AML-193 (cell line): ENCODE measurements around the gene GMPPA.

ENCODE experiments used
- DNase-seq, 2 experiments: peaks; one replicate each; lab custom pipeline; 2025; lab: John Stamatoyannopoulos, UW

Gene GMPPA

DNA sequence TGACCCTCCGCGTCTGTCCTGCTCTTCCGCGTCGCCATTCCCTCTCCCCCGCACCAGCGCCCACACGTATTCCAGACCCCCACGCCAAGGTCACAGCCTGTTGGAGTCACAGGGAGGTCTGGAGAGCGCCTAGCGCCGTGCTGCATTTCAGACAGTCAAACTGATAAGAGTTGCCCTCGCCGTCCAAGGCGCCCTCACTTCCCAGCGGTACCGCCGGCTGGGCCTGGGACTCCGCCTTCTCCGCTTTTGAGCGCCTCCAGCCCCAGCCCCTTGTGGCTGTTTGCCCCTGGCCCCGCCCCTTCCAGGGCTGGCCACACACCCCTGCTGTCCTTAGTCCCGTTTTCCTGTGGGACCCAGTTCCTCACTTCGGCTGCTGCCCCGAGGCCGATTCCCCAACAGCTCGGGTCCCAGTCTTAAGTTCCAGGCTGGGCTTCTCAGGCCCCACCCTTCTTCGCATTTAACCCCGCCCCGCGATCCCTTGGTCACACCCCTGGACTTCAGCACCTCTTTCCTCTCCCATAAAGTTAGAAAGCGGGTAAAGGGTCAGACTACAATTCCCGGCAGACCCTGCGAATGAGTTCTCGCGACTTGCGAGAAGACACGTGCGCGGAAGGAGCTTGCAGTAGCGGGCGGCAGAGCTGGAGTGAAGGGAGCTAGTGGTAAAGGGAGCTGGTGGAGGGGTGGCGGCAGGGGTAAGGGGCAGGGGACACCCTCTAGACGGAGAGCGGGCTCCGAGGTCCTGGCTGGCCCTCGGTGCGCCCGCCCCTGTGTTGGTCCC is at the start of gene GMPPA:
Gene GMPPA (plus strand): TSS at position 612 of the 778 bp plus-strand sequence. CDS start 1,085 bp downstream, outside the sequence.
- peak; percentile 97 to 98 for DNase-seq

DNA sequence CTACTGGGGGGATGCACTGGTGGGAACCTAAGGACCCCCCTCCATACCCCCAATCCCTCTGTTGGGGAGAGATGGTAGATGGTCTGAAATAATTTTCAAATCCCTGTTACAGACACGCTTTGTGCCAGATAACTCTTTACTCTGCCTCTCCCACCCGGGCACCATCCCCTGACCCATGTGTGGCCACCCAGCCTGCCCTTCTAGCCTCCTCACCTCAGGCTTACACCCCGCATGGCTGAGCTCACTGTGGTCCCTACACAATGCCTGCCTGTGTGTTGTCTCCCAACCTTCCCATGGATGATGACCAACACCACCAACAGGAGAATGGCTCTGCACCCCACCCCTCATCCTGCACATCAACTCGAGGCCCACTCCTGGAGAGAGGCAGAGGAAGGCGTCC is 49.1 kb upstream of the GMPPA start:
- DNase-seq, result no peak

DNA sequence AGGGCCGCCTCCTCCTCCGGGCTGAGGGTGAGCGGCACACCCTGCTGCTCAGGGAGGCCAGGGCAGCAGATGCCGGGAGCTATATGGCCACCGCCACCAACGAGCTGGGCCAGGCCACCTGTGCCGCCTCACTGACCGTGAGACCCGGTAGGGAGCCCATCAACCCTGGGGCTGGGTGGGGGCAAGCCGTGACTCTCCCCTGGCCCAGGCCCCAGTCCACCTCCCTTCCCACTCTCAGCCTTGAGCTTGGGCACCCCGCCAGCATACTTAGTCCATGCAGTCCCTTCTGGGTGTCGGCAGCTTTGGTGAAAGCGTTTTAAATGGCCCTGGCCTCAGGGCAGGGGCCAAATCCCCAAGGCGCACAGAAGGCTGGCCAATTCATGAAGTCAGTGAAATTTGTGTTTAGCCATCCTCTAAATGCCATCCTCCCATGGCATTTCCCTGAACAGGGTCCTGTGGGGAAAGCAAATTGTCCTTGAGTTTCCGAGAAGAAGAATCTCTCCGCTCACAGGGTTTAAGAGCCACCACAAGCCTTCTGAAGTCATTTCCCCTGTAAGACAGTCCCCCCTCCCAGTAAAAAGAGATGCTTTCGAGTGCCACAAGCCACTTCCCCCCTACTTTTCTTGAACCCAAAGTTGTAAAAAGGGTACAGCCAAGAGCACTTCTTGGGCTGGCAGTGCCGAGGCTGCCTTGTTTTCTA is 46.9 kb upstream of the GMPPA start:
- DNase-seq, result no peak

DNA sequence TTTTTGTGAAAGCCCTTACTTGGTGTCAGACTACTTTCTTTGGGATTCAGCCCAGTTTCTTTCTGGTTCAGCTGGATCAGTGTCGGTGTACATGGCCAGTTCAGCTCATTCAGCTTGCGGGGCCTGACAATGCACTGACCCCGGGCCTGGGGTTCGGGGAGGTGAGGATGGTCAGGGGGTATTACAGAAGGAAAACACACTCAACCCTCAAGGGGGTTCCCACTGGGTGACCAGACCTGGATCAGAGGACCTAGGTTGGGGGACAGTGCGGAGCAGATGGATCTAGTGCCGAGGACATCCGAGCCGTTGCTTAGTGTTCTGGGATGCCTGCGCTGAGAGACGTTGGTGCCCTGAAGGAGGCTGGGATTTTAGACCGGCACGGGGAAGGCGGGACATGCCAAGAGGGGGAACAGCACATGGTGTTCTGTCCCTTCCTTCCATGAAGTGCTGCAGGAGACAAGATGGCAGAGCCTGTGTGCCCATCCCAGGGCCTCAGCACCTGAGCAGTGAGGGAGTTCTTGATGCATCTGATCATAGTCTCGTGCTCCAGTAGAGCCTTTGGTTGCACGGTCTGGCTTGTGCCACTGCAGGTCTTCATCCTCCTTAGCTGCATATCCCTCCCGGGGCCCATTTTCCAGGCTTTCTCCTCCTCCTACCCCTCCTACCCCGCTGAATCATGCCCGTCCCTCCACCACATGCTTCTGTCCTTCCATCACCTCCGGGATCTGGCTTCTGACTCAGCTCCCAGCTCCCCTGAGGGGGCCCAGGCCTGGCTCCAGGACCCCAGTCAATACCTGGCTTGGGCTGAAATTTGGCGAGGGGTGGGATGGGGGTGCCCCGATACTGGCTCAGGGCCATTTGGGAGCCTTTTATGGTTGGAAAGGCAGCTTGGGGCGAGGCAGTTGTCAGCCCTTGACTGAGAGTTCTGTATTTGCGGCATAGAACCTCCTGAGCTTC is 46.1 kb upstream of the GMPPA start:
- no peak for DNase-seq

DNA sequence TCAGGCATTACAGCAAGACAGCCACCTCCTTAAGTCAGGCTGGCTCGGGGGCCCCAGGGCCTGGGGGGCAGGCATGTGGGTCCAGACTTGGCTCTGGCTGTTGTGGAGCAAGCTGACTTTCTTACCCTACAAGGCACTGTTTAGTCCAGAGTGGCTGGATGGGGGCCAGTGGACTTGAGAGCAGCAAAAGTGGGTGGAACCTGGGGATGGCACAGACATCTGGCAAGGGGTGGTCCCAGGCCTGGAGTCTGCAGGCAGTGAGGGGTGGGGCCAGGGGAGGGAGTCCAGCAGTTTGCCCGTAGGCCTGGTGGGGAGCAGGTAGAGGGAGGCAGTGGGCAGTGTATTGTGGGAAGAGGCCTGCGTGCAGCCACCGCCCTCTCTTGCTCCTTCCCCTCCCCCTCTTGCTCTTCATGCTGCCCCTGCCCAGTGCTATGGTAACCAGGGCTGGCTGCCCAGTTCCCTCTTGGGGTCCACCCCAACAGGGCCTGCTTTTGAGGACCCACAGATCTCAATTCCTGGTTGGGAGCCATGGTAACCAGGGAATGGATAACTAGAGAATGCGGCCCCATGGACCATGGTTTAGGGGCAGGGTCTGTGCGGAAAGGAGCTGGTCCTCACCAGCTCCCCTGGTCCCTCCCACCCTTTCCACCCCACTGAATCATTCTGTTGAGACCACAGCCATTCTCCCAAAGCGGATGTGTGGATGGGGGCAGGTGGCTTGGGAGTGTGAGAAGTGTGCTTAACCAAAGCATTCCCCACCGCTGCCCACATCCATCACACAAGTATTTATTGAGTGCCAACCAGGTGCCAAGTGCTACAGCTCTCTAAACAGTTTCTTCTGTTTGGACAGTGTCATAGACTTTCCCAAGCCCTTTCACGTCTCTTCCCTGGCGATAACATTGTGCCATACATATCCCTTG is 44.8 kb upstream of the GMPPA start:
- no peak for DNase-seq

DNA sequence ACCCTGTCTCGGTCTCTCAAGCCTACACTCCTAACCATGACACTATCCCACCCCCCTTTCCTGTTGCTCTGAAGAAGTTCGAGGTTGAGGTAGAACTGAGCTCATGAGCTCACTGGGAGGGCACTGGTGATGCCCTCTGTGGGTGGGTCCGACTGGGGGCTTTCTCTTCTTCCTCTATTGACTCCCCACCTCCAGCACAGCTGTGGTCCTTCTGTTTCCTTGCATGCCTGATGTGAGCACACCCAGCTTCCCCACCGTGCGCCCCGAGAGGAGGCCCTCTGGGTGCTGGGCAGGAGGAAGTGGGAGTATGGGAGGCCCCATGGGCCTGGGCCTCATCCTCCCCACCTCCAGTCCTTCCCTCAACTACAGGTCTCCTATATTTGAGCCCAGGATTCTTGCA is 43.1 kb upstream of the GMPPA start:
- no peak for DNase-seq

DNA sequence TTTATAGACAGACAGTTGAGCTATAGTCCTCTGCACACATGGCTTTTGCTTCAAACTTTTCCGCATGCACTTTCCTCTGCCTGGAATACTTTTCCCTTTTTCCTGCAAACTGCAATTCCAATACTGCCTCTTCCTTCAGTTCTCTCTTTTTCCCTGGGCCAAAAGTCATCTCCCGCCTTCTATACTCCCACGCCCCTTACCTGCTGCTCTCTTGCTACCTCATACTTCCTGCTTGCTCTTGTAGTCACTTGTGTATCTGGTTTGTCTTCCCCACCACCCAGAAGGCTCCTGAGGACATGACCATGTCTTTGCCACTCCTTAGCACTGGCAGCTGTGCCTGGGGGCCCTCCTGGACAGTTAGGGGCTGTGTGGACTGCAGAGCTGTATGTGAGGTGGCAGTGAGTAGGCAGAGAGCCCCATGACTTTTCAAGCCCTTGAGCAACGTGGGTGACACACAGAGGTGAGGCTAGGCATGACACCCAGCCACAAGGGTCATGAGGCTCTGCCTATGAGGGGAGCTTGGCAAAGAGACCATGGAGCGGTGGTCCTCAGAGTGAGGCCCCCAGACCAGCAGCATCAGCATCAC is 40.8 kb upstream of the GMPPA start:
- no peak for DNase-seq

DNA sequence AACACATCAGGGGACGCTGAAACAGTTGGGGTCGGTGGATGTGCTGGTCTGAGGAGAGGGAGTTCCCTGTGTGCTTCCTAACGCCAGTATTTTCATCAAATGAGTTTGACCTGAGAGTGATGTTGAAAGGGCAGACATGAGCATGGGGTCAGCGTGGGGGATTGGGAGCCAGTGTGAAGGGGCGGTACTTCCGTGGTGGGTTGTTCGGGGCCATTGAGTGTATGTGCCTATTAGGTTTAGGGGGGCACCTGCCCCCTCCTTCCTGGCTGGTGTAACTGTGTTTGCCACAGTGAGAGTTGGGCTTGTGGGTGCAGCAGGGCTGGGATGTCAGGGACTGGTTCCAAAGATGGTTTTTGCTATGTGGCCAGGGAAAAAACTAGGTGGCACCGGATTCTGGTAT is 39.7 kb upstream of the GMPPA start:
- DNase-seq, result no peak

DNA sequence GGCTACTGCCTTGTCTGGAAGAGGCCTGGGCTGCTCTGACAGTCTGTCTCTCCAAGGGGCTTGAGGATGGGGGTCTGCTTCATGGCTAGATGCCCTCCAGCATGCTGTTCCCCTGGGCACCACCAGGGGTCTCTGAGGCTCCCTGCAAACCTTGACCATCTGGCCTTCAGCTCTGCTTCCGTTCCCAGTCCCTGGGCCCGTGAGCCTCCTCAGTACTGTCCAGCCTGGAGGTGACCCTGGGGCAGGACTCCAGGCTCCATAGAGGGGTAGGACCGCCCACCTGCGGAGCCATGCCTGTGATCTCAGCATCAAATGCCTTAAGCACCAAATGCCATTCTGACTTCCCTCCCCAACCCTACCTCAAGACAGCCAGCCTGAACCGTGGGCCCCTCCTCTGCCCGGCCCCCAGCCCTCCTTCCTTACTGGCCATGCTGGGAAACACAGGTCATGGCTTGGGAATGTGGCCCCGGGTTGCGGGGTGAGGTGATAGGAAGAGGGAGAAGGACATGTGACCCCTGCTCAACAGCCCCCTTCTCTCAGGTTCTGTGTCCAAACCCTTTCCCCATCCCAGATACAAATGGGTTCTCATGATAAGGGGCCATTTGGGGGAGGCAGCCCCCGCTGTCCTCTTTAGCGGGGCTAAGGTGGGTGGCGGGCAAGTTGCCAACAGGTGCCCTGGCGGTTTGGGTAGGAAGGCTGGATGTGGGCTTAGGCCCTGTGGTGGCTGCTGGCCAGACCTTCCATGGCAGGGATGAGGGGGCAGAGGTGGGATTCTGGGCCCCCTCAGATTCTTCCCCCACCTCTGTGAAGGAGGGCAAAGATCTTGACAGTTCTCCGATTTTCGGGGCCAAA is 39.0 kb upstream of the GMPPA start:
- peak; percentile 24 to 31 for DNase-seq

DNA sequence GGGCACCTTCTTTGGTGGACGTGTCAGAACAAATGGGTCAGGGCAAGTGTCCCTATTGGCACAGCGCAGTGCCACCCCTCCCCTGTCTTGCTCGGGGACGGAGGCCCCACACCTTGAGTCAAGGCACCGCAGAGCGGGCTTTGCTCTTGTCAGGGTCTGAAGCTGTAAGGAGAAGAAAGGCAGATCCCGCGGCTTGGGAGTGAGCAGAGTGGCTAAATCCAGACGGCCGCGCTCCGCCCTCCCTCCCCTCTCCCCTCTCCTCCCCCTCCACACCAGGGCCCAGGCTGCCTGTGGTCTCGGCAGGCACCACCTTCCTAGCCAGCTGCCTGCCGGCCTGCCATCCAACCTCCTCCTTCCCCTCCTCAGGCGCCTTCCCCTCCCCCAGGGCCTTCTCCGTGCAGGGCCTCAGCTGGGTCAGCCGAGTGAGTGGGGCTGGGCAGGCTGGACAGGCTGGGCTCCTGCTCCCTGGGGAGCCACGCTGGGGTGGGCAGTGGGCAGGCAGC is 38.2 kb upstream of the GMPPA start:
- DNase-seq, result no peak

DNA sequence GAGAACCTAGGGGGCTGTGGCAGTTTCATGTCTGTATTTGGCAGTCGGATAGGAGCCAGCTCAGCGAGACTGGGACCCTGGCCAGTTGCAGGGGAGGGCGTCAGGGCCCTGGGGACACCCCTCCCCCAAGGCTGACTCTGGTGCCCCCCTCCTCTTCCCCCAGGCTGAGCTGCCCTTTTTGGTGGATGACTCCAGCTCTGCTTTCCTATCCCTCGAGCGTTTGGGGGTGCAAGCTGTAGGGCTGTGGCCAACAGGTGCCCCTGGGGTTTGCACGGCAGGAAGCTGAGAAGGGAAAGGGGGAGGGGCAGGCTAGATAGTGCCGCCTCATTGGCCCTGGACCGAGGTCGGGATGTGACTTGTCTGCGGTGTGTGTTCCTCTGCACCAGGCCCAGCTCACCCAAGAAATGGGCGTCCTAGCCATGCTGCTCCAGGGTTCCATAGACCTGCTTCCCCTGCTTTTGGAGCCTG is 37.6 kb upstream of the GMPPA start:
- no peak for DNase-seq

DNA sequence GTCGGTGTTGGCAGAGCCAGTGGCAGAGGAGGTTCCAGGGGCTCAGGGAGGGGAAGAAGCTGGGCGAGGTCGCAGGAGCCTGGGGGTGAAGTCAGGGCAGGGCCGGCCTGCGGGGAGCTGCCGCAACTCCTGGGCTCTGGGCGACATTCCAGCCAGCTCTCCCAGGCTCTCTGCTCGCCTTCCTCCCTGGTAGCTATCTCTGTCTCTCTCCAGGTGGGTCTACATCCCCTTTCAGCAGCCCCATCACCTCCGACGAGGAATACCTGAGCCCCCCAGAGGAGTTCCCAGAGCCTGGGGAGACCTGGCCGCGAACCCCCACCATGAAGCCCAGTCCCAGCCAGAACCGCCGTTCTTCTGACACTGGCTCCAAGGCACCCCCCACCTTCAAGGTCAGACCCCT is 37.0 kb upstream of the GMPPA start:
- no peak for DNase-seq

DNA sequence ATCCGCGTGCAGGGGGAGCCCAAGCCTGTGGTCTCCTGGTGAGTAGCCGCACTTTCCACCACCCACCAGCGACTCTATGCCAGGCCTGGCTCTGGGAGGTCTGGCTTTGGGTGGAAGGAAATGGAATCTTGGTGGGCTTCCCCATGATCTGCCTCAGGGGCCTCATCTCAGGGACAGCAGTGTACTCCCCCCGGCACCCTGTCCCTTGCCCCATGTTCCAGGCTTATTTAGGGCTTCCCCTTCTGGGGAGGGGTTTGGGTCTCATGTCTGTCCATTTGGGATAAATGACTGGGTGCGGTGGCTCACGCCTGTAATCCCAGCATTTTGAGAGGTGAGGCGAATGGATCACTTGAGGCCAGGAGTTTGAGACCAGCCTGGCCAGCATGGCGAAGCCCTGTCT is 36.3 kb upstream of the GMPPA start:
- DNase-seq, result no peak

DNA sequence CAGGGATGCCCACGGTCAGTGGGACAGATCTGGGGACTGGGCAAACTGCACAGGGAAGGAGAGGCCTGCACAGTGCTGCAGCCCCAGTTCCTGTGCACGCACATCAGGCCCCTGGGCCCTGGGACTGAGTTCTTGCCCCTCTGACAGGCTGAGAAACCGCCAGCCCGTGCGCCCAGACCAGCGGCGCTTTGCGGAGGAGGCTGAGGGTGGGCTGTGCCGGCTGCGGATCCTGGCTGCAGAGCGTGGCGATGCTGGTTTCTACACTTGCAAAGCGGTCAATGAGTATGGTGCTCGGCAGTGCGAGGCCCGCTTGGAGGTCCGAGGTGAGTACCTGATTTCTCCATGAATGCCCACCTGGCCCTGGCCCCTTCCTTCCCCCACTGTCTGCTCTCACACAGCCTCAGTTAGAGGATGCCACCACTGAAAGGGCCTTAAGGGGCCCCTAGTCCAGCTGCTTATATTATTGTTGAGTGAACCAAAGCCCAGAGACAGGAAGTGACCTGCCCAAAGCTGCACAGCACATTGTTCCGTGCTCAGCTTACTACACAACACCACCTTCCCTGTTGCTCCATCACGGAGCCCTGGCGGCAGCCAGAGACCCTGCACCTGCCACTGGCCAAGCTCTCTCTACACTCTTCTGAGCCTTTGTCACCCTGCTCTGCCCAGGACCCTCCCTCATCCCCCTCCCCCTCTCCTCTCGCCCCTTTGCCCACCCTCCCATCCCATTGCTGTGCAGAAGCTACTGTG is 34.2 kb upstream of the GMPPA start:
- DNase-seq, result no peak

DNA sequence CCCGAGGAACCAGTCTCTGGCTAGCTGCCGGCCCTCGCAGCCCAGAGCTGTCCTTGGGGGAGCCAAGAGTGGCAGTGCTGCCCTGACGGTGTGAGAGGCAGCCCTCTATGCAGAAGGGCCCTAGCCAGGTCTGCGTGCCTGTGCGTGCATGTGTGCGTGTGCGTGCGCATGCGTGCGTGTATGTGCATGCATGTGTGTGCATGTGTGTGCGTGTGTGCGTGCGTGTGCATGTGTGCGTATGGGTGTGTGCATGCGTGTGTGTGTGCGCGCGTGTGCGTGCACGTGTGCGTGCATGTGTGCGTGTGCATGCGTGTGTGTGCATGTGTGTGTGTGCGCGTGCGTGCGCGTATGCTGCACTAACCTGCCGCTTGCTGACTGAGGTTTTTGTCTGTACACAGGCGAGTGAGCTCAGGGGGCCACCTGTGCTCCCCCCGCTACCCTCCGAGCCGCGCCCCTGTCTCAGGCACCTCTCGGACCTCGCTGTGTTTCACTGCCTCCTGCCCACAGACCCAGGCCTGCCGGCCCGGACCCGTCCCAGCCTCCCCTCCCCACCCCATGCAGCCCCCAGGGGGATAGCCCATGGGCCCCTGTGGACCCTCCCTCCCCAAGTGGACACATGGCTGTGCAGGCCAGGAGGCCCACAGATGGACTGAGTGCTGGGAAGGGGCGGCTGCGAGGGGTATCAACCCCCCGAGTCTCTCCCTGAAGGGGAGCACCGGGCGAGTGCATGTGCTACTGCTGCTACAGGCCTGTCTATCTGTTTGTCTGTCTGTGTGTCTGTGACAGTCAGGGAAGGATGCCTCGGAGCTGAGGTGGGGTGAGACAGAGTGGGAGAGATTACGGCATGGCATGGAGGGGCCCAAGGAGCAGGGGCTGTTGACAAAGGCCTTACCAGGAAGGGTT is 32.8 kb upstream of the GMPPA start:
- DNase-seq, result no peak

DNA sequence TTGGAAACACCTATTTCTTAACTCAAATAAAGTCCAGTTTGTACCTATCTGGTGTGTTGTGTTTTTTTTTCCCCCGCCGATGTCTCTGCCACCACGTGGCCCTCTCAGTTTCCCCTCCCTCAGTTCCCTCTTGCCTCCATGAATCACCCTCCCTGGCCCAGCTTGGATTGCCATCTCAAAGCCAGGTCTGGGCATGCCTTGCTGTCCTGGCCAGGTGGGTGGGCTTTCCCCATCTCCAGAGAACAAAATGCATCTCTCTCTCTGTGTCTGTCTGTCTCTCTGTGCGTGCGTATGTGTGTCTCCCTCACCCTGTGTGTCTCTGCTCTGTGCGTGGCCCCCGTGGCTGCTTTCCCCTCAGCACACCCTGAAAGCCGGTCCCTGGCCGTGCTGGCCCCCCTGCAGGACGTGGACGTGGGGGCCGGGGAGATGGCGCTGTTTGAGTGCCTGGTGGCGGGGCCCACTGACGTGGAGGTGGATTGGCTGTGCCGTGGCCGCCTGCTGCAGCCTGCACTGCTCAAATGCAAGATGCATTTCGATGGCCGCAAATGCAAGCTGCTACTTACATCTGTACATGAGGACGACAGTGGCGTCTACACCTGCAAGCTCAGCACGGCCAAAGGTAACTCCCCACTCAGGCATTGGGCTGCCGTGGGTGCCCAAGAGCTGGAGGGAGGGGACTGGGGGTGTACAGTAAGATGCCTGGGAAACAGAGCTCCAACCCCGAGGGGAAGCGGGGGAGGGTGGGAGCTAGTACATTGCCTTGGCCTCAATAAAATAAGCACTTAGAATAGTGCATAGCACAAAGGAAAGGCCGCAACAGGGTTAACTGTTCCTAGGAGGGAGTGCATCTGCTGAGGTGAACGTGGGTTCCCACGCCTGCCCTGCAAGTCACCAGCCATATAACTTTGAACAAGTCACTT is 31.6 kb upstream of the GMPPA start:
- DNase-seq, result no peak

DNA sequence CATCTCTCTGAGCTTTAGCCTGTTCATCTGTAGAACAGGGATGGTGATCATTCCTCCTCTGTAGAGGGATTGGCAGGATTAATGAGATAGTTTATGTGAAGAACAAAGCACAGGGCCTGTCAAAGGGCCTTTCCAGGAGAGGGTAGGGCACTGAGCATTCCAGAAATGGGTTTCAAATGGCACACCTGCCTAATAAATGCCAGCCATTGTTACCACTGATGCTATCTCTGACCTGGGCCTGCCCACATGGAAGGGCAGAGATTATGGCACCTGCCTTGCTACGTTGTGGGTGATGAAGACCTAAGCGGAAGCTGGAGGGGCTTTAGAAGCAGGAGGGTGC is 31.0 kb upstream of the GMPPA start:
- no peak for DNase-seq
